Central memory CD8-positive, alpha-beta T cell (primary cell): Measurements from ENCODE around the gene TMEM205.

ENCODE experiments used
- ATAC-seq: fragments of 150-1000 bp; cut with Tn5 transposase; replicated peaks from 2 replicates; pipeline ENCODE4 v1.10.0; 2022; ENCODE audit warnings: mild to moderate bottlenecking, moderate FRiP score, moderate number of reproducible peaks; ENCODE audit not compliant: poor library complexity, severe bottlenecking; ENCODE audit errors: extremely low read depth
- DNase-seq, 2 donors: peaks; one replicate each; pipeline ENCODE4 v3.0.0; 2021; ENCODE audit warnings: low spot score in 2 of 2
- H3K27ac Mint-ChIP-seq: one replicate; pipeline ENCODE4 v1.8.0; 2022; ENCODE audit warnings: low read depth, mild to moderate bottlenecking, moderate library complexity, mixed read lengths
- H3K27me3 Mint-ChIP-seq: one replicate; pipeline ENCODE4 v1.8.0; 2022; ENCODE audit warnings: mixed read lengths
- H3K36me3 Mint-ChIP-seq: one replicate; pipeline ENCODE4 v1.8.0; 2022; ENCODE audit warnings: mild to moderate bottlenecking, moderate library complexity, mixed read lengths; ENCODE audit not compliant: insufficient read depth
- H3K4me1 Mint-ChIP-seq: one replicate; pipeline ENCODE4 v1.8.0; 2022; ENCODE audit warnings: mixed read lengths
- H3K4me3 Mint-ChIP-seq: one replicate; pipeline ENCODE4 v1.8.0; 2022; ENCODE audit warnings: mild to moderate bottlenecking, moderate library complexity, mixed read lengths
- H3K9me3 Mint-ChIP-seq: one replicate; pipeline ENCODE4 v1.8.0; 2022; ENCODE audit warnings: mixed read lengths

Gene TMEM205

GRCh38 chr19:11296264-11296663 is 49.8 kb downstream of the TMEM205 start:
- DNase-seq (no peak), ATAC-seq (no peak)
- Mint-ChIP-seq H3K9me3 (no peaks in the 10 kb centered on the region), H3K4me1 (peaks cover 8% of the 10 kb centered on the region), H3K4me3 (no peak overlapping the region), H3K27ac (no peak overlapping the region), H3K27me3 (peaks cover 36% of the 10 kb centered on the region), H3K36me3 (no peaks in the 10 kb centered on the region)

DNA sequence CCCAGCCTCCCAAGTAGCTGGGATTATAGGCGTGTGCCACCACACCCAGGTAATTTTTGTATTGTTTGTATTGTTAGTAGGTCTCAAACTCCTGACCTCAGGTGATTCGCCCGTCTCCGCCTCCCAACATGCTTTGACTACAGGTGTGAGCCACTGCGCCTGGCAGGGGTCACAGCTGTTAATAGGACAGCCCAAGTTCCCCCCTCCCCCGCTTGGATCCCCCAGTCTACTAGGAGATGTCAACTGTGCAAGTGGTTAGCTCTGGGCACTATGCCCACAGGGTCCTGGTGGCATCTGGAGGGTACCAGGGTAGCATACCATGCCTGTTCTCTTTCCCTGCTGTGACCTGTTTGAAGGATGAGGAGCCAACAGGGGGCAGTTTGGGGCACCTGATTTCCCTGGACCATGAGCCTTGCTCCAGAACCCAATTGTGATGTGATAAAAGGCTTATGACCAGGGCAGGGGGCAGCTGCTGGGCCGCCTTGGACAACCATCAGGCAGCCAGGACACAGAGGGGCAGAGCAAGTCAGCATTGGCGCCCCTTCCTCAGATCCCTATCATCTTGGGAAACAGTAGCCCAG is 50.3 kb downstream of the TMEM205 start, which contains the start of gene TSPAN16:
Gene TSPAN16 (plus strand): TSS at position 496 of the 581 bp plus-strand sequence. CDS start 138 bp downstream, outside the sequence.
- Mint-ChIP-seq H3K4me3 (no peak within 1 kb of the TSS), H3K36me3 (no peaks in the 10 kb centered on the region), H3K4me1 (peaks cover 8% of the 10 kb centered on the region), H3K9me3 (no peaks in the 10 kb centered on the region), H3K27me3 (peaks cover 36% of the 10 kb centered on the region), H3K27ac (no peak within 1 kb of the TSS)
- ATAC-seq (no peak), DNase-seq (no peak)

GRCh38 chr19:11295180-11295579 is 50.9 kb downstream of the TMEM205 start:
- Mint-ChIP-seq H3K4me1 (peaks cover 8% of the 10 kb centered on the region), H3K27ac (no peak overlapping the region), H3K9me3 (no peaks in the 10 kb centered on the region), H3K4me3 (no peak overlapping the region), H3K27me3 (peaks cover 36% of the 10 kb centered on the region), H3K36me3 (no peaks in the 10 kb centered on the region)
- DNase-seq (no peak), ATAC-seq (no peak)

GRCh38 chr19:11293433-11294389 is 52.4 kb downstream of the TMEM205 start:
- ATAC-seq, result peak; percentile 75
- Mint-ChIP-seq H3K27me3 (peaks cover 44% of the 10 kb centered on the region), H3K27ac (peak overlapping the region; percentile 80)

More at GRCh38 chr19:11293433-11294389, 52.4 kb downstream of the TMEM205 start:
- no peaks in the 10 kb centered on the region for H3K9me3 Mint-ChIP-seq
- peaks cover 8% of the 10 kb centered on the region for H3K4me1 Mint-ChIP-seq
- DNase-seq, result peak; percentile 61 to 74
- no peaks in the 10 kb centered on the region for H3K36me3 Mint-ChIP-seq
- no peak overlapping the region for H3K4me3 Mint-ChIP-seq
